A549 (cell line): ENCODE results near the gene COG6.

Experiments used
- FOSL2 ChIP-seq, 2 experiments: fragments of 450-650 bp in 1 of 2; fragments of >200 bp in 1 of 2; sonication (Bioruptor Twin) in 1 of 2; formaldehyde crosslinking; IDR thresholded peaks; 2 replicates each; pipeline versions ENCODE4 v1.5.0 to v1.6.1; 2016 to 2020; ENCODE audit warnings: mild to moderate bottlenecking in 1 of 2, moderate library complexity in 1 of 2
- TF ChIP-seq, protein P1 (sequence below): fragments of >200 bp; sonication (Bioruptor Twin); formaldehyde crosslinking; IDR thresholded peaks from 3 replicates; pipeline ENCODE4 v1.5.1; 2016

DNA sequence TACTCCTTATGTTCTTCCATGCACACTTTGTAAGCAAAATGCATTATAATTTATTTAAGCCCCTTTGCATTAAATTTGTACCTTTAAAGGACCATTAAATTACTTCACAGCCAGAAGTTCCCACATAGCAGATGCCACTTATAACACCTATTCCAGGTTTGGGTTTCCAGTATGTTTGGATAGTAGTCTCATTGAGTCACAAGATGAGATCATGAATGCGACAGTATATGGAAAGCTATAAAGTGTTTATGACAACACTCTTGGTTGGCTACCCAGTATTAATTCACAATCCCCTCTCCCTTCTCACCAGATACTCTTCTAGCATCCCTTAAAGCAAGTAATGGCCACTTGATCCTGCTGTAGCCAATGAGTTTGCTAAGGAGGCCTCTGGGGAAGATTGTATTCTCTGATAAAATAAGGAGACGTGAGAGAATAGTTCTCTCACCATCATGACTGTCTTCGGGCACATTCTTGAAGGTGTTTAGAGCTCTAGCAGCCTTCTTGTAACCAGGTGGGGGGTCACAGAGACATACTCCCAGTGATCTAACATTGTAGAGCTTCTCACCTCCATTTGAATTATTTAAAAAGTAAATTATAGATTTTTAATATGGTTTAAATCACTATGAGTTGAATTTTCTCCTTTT lies 49.7 kb upstream of the COG6 start:
- TF ChIP-seq, protein P1, sequence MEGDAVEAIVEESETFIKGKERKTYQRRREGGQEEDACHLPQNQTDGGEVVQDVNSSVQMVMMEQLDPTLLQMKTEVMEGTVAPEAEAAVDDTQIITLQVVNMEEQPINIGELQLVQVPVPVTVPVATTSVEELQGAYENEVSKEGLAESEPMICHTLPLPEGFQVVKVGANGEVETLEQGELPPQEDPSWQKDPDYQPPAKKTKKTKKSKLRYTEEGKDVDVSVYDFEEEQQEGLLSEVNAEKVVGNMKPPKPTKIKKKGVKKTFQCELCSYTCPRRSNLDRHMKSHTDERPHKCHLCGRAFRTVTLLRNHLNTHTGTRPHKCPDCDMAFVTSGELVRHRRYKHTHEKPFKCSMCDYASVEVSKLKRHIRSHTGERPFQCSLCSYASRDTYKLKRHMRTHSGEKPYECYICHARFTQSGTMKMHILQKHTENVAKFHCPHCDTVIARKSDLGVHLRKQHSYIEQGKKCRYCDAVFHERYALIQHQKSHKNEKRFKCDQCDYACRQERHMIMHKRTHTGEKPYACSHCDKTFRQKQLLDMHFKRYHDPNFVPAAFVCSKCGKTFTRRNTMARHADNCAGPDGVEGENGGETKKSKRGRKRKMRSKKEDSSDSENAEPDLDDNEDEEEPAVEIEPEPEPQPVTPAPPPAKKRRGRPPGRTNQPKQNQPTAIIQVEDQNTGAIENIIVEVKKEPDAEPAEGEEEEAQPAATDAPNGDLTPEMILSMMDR: no peak
- TF ChIP-seq FOSL2 (IDR thresholded peaks at IDR 0.05) (no peak), FOSL2 (CRISPR knock-in tag; IDR thresholded peaks at IDR 0.05) (no peak)
